ENCODE results near the gene MAGEH1. TPM values are rescaled to one million over a fixed set of nuclear protein-coding genes. Genes with fewer than 3 reads are reported as not detected.

Gene MAGEH1
- total and polyA plus RNA-seq, 7 donors: 5.8 to 20.4 (median 8.2) TPM

DNA sequence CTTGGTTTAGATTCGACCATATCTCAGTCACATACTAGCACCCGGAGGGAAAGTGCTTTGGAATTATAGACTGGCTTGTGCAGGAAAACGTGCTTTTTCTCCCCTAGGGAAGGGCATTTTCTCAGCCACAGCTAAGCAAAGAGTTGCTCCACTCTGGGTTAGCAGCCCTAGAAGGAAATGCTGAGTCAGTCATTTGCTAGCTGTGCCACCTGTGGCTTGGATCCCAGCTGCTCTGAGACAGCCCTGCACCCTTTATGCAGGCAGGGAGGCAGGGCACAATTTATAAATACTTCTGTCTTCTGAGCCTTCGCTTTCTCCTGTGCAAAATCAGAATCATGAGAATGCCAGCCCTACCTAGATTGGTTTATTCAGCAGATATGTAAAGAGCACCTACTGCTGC is 39.0 kb downstream of the MAGEH1 start:
- TF ChIP-seq, protein P1, sequence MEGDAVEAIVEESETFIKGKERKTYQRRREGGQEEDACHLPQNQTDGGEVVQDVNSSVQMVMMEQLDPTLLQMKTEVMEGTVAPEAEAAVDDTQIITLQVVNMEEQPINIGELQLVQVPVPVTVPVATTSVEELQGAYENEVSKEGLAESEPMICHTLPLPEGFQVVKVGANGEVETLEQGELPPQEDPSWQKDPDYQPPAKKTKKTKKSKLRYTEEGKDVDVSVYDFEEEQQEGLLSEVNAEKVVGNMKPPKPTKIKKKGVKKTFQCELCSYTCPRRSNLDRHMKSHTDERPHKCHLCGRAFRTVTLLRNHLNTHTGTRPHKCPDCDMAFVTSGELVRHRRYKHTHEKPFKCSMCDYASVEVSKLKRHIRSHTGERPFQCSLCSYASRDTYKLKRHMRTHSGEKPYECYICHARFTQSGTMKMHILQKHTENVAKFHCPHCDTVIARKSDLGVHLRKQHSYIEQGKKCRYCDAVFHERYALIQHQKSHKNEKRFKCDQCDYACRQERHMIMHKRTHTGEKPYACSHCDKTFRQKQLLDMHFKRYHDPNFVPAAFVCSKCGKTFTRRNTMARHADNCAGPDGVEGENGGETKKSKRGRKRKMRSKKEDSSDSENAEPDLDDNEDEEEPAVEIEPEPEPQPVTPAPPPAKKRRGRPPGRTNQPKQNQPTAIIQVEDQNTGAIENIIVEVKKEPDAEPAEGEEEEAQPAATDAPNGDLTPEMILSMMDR (IDR thresholded peaks at IDR 0.05): no peak
- peak in 1 of 4 donors; percentile 23 for ATAC-seq

More for the DNA sequence above, 39.0 kb downstream of the MAGEH1 start:
- H3K4me3 ChIP-seq: no peak overlapping the region
- no peaks in the 10 kb centered on the region for H3K9me3 ChIP-seq
- intact Hi-C loops (cut with DNase I): no loop called here
- no peaks in the 10 kb centered on the region for H3K27me3 ChIP-seq (ENCODE audit: insufficient read depth in 3 of 3, low read length in 2 of 3)
- no peaks in the 10 kb centered on the region for H3K36me3 ChIP-seq (ENCODE audit: insufficient read depth in 1 of 2, low read depth in 1 of 2)
- WGBS, 3 donors: 45 to 53% (median 46%) methylated on average over 4 of the region's 4 CpGs
- no peaks in the 10 kb centered on the region for H3K4me1 ChIP-seq
- no peak for DNase-seq
- no peak overlapping the region for H3K27ac ChIP-seq

Other genes with a start within 250 kb of the MAGEH1 start
- gene PAGE5, start 231.8 kb upstream of the MAGEH1 start, total RNA-seq: not detected
- gene PAGE5, start 231.8 kb upstream of the MAGEH1 start, polyA plus RNA-seq: not detected
- not detected for gene PAGE3, start 187.2 kb upstream of the MAGEH1 start, total RNA-seq
- gene PAGE3, start 187.2 kb upstream of the MAGEH1 start, polyA plus RNA-seq: not detected
- gene USP51, start 37.7 kb downstream of the MAGEH1 start, total RNA-seq: 1 to 10 TPM in 1 of 4 donors, under 1 TPM in 3; 0.32 to 1.2 (median 0.42) TPM
- gene USP51, start 37.7 kb downstream of the MAGEH1 start, polyA plus RNA-seq: under 1 TPM; 0.07 to 0.27 (median 0.27) TPM
- not detected for gene FOXR2, start 171.3 kb downstream of the MAGEH1 start, total RNA-seq
- gene FOXR2, start 171.3 kb downstream of the MAGEH1 start, polyA plus RNA-seq: not detected